Measurements from ENCODE around the gene ZDHHC18.

ZDHHC18 gene

DNA sequence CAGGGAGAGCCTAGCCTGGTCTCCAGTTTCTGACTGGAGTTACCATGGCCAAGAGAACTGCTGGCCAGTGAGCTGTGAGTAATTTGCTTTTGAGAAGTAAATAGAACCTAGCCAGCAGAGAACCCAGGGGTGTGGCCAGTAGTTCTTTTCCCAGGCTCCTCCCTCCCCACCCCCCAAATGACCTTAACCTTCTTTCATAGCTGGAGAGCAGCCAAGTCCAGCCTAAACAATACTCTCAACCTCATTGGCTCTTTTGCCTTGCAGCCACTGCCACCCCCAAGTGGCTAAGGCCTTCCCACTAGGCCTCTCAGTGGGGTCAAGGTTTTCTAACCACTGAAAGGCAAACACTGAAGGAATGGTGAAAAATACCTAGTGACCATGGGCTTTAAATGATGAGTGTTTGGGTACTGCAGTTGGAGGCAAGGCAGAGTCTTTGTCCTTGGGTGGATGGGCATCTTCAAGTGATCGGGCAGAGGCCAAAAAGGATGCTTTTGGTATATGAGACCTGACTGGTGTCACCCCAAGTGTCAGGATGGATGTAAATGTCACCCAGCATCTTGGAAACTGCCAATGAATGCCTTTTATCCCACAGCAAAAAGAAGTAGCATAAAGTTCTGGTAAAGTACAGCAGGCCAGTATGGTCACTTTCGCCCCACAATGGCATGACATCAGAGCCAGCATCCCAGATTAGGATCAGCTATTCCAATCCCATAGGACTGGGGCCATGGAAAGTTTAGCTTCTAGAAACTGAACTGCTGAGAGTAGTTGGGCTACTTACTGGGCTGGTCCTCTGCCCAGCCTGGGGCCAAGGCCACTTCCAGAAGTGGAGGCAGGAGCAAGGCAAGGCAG is 42.2 kb upstream of the ZDHHC18 start:
- no peak for DNase-seq (ENCODE audit: low spot score)
- no peak overlapping the region for H3K4me3 ChIP-seq
- H3K27ac ChIP-seq, result peak overlapping the region; percentile 28 to 86
- TF ChIP-seq CTCF (IDR thresholded peaks at IDR 0.05), result no peak

DNA sequence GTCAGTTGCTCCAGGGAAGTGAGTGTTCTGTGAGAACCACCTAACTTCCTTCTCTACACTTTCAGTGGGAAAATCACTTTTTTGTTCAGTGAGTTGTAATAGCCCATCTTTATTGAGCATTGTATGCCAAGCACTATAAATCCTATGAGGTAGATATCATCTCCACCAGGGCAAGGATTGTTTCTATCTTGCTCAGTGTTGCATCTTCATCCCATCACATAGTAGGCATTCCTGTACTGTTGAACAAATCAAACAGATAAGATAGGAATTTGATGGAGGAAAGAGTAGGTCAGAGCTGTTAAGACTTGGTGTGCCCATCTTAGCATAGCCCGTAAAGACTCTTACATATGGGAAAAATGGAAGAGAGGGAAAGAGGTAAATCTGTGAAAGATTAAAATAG is 41.6 kb upstream of the ZDHHC18 start:
- DNase-seq (ENCODE audit: low spot score), result no peak
- no peak for TF ChIP-seq CTCF (IDR thresholded peaks at IDR 0.05)
- Histone ChIP-seq H3K27ac (peak overlapping the region; percentile 28 to 86), H3K4me3 (no peak overlapping the region)

DNA sequence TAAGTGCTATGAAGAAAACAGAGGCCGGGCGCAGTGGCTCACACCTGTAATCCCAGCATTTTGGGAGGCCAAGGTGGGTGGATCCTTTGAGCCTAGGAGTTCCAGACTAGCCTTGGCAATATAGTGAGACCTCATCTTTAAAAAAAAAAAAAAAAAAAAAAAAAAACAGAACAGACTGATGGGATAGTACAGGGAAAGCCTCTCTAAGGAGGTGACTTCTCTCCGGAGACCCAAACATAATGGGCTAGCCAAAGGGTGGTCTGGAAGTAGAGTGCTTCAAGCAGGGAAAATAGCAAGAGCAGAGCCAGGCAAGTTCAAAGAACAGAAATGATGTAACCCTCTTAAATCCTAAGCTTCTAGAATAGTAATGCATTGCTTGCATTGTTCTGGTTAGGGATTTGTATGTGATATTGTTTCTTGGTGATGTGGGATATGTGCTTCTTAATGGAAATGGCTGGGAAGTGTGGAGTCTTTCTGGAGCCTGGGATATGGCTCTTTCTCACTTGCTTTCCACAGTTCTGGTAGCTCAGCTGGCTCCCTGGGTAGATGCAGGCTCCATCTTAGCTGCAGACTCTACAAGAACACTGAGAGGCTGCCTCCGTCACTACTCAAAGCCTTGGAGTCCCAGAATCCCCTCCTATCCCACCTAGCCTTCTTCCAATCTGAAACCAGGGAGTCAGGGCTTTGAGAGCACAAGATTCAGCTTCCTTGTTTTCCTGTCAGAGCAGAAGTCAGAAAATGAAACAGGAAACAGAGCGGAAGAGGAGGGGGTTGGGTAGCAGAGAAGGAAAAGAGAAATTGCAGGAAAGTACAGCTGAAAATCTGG is 40.7 kb upstream of the ZDHHC18 start:
- Histone ChIP-seq H3K27ac (peak overlapping the region; percentile 97 to 100), H3K4me3 (peak overlapping the region; percentile 16)
- TF ChIP-seq CTCF (IDR thresholded peaks at IDR 0.05), result no peak
- no peak for DNase-seq (ENCODE audit: low spot score)

DNA sequence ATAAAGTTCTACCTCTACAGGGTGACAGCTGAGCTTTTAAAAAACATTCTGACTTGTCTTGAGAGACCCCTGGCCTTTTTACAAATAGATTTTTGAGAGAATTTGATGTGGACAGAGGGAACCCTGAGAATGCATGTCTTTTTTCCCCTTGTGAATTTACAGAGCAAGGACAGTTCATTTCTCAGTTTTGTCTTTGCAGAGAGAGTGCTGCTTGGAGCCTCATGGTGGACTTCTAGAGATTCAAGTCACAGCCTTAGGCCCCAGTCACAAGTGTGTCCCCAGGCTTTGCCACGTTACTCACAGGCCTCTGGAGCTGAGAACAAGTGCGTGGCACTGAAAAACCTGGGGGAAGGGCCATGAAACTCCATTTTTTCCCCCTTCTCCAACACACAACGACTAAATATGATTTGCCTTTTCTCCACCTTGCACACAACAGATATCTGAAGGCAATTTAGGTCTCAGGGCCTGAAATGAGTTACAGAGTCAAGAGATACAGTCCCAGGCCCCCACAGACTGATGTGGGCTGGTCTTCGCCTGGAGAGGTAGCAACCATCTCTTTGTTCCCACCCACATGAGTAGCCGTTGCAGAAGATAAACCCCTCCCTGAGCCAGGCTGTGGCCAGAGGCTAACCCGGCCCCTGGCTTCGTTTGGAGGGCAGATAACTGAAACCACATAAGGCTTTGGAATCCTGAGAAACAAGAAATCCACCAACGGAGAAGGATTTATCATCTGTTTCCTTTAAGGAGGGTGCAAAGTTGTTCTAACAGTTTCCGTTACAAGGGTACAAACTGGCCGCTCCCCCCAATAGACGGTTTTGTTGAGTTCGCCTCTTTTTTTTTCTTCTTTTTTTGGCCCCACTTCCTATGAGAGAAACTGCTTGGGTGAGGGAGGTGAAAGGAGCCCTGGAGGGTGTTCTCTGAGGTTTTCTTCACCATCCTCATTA is 39.8 kb upstream of the ZDHHC18 start:
- Histone ChIP-seq H3K27ac (peak overlapping the region; percentile 97 to 100), H3K4me3 (peak overlapping the region; percentile 80)
- no peak for TF ChIP-seq CTCF (IDR thresholded peaks at IDR 0.05)
- DNase-seq (ENCODE audit: low spot score), result peak; percentile 88

GRCh38 chr1:26787381-26787705 is 39.1 kb upstream of the ZDHHC18 start:
- no peak for DNase-seq (ENCODE audit: low spot score)
- no peak for TF ChIP-seq CTCF (IDR thresholded peaks at IDR 0.05)

DNA sequence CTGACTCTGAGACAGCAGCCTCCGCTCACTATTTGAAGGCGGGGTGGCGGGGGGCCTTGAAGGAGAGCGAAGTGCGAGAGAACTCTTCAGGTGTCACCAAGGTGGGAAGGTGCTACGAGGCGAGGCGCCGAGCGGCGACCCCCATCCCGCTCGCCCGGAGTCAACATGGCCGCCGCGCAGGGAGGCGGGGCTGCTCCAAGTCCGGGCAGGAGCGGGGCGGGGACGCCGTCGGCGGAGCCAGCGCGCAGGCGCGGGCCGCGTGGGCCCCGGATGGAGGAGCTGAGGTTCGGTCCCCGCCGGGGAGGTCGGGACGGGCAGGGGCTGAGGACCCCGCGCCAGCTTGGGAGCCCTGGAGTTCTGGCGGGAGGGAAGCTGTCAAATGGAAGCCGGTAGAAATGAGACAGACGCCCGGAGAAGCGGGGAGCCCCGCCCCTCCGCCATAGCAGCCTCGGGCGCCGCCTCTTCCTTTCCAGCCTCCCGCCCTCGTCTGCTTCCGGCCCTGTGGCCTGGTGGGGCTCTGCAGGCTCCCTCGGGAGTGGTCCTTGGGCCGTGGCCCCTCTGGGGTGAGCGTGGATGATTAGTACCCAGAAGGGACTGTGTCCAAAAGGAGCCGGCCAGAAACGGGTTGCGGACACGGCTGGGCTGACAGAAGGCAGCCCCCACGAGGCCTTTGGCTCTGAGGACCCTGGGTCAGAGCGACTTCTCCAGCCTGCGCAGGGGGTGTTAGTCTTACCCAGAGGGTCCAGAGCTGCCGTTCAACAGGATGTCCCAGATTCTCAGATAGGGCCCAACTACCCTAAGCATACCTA is 38.6 kb upstream of the ZDHHC18 start, which contains the start of gene PIGV:
TSS of gene PIGV (plus strand) at position 245 of the 809 bp plus-strand sequence. CDS start 2,866 bp downstream, outside the sequence.
- peak within 1 kb of the TSS; percentile 97 to 100 for H3K27ac ChIP-seq
- DNase-seq (ENCODE audit: low spot score), result peak; percentile 92
- no peak for TF ChIP-seq CTCF (IDR thresholded peaks at IDR 0.05)
- peak within 1 kb of the TSS; percentile 80 for H3K4me3 ChIP-seq

More at GRCh38 chr1:26787381-26787705, 39.1 kb upstream of the ZDHHC18 start:
- Histone ChIP-seq H3K27ac (peak overlapping the region; percentile 97 to 100), H3K4me3 (peak overlapping the region; percentile 80)

All from coronary artery (tissue), 2 donors.